Psoas muscle (tissue), 8 donors: ENCODE measurements around the gene PCDHGA7. TPM values are rescaled to one million over a fixed set of nuclear protein-coding genes. Genes with fewer than 3 reads are reported as not detected.
A peak's percentile ranks its signal among the peaks of the same experiment; 100 is the strongest.
"Not testable (repeated sequence)": the region's sequence is repeated elsewhere in the genome, so short reads cannot be mapped to it uniquely, and the experiment has no call there.

Source experiments
- ATAC-seq, 4 donors: fragments of 200-7000 bp; cut with Tn5 transposase; one replicate each; pipeline ENCODE4 v1.9.1; 2020; ENCODE audit warnings: moderate library complexity in 3 of 4, mild to moderate bottlenecking in 2 of 4
- DNase-seq, 2 donors: peaks; one replicate each; pipeline ENCODE4 v3.0.0-alpha.2; 2020
- H3K27ac ChIP-seq: fragments of 200-600 bp; one replicate; pipeline ENCODE4 v1.8.0; 2022
- H3K27me3 ChIP-seq, 3 donors: fragments of 200-600 bp in 1 of 3; one replicate each; pipeline versions ENCODE4 v1.6.1 to v1.8.0; 2013 to 2022; ENCODE audit warnings: low read length in 2 of 3, mild to moderate bottlenecking in 2 of 3, moderate library complexity in 1 of 3; ENCODE audit not compliant: insufficient read depth in 3 of 3
- H3K36me3 ChIP-seq, 2 donors: fragments of 200-600 bp in 1 of 2; one replicate each; pipeline versions ENCODE4 v1.6.1 to v1.8.0; 2013 to 2022; ENCODE audit warnings: low read depth in 1 of 2, mild to moderate bottlenecking in 1 of 2, moderate library complexity in 1 of 2; ENCODE audit not compliant: insufficient read depth in 1 of 2
- H3K4me1 ChIP-seq: fragments of 200-600 bp; one replicate; pipeline ENCODE4 v1.8.0; 2022
- H3K4me3 ChIP-seq: fragments of 200-600 bp; one replicate; pipeline ENCODE4 v1.8.0; 2022; ENCODE audit warnings: mild to moderate bottlenecking
- H3K9me3 ChIP-seq: fragments of 200-600 bp; one replicate; pipeline ENCODE4 v1.8.0; 2022
- WGBS, 3 donors: extraction: QIAGEN DNeasy Blood & Tissue Kit; methylation state at CpG; one replicate each; pipeline versions ENCODE4 v1.1.6 to v1.1.7; 2013; 5-methylcytosine and 5-hydroxymethylcytosine counted together
- intact Hi-C, 2 donors: fragments of 100-400 bp; cut with DNase I; formaldehyde crosslinking; loops; one replicate each; pipeline versions ENCODE4 v1.11.0 to v1.14.2; 2022
- polyA plus RNA-seq, 3 donors: library from polyadenylated mRNA; stranded (reverse); fragments of 200-250 nt; gene quantifications; one replicate each; pipeline ENCODE4 v1.2.3, GENCODE V29; 2013
- total RNA-seq, 4 donors: library from RNA; stranded (reverse); fragmentation: NEBNext Ultra II Directional in 2 of 4; extraction: Animal tissue kit (Norgen Biotek cat#: 25700) in 2 of 4; gene quantifications; one replicate each; pipeline versions ENCODE4 v1.2.1 to v1.2.4, GENCODE V29; 2021 to 2023
- TF ChIP-seq, protein P1 (sequence below): fragments of 200-600 bp; IDR thresholded peaks from one replicate; pipeline ENCODE4 v1.8.0; 2022; ENCODE audit warnings: antibody characterized with exemption
- donor health status: healthy with polysubstance abuse.
- donor health status: DM: no; HTN: no; CAD: no; lungs with moderate emphysema.
- donor health status: Bipolar disorder and iron deficiency.
- donor health status: healthy.
- donor health status: DM: yes; HTN: yes; CAD: no.
- donor health status: DM: no; HTN: no; CAD: no.
- donor health status: DM: no; HTN: no; CAD: no.
- donor health status: DM: yes; HTN: yes; CAD: no.

Gene PCDHGA7
- total and polyA plus RNA-seq, 7 donors = 0.07 to 2.2 (median 0.97) TPM

DNA sequence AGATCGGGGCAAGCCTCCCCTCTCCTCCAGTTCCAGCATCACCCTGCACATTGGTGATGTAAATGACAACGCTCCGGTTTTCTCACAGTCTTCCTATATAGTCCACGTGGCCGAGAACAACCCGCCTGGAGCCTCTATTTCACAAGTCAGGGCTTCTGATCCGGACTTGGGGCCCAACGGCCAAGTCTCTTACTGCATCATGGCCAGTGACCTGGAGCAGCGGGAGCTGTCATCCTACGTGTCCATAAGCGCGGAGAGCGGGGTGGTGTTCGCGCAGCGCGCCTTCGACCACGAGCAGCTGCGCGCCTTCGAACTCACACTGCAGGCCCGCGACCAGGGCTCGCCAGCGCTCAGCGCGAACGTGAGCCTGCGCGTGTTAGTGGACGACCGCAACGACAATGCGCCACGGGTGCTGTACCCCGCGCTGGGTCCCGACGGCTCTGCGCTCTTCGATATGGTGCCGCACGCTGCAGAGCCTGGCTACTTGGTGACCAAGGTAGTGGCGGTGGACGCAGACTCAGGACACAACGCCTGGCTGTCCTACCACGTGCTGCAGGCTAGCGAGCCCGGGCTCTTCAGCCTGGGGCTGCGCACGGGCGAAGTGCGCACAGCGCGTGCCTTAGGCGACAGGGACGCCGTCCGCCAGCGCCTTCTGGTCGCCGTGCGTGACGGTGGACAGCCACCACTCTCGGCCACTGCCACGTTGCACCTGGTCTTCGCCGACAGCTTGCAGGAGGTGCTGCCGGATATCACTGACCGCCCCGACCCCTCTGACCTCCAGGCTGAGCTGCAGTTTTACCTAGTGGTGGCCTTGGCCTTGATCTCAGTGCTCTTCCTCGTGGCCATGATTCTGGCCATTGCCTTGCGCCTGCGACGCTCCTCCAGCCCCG is 6.9 kb downstream of the PCDHGA7 start:
- Histone ChIP-seq H3K36me3 (no peaks in the 10 kb centered on the region), H3K27me3 (peaks cover 0 to 37% (median 13%) of the 10 kb centered on the region in 3 donors), H3K9me3 (no peaks in the 10 kb centered on the region), H3K4me1 (no peaks in the 10 kb centered on the region), H3K27ac (no peak overlapping the region), H3K4me3 (no peak overlapping the region)
- intact Hi-C loops = loop anchor here in 1 of 2 donors (2.0 kb wide), 1 partner anchor 21 kb away; no protein-coding TSS in a partner anchor
- 43 to 44% (median 43%) methylated on average over 77 of the region's 77 CpGs for WGBS, 3 donors
- no peak for DNase-seq
- TF ChIP-seq, protein P1, sequence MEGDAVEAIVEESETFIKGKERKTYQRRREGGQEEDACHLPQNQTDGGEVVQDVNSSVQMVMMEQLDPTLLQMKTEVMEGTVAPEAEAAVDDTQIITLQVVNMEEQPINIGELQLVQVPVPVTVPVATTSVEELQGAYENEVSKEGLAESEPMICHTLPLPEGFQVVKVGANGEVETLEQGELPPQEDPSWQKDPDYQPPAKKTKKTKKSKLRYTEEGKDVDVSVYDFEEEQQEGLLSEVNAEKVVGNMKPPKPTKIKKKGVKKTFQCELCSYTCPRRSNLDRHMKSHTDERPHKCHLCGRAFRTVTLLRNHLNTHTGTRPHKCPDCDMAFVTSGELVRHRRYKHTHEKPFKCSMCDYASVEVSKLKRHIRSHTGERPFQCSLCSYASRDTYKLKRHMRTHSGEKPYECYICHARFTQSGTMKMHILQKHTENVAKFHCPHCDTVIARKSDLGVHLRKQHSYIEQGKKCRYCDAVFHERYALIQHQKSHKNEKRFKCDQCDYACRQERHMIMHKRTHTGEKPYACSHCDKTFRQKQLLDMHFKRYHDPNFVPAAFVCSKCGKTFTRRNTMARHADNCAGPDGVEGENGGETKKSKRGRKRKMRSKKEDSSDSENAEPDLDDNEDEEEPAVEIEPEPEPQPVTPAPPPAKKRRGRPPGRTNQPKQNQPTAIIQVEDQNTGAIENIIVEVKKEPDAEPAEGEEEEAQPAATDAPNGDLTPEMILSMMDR = no peak
- no peak for ATAC-seq

DNA sequence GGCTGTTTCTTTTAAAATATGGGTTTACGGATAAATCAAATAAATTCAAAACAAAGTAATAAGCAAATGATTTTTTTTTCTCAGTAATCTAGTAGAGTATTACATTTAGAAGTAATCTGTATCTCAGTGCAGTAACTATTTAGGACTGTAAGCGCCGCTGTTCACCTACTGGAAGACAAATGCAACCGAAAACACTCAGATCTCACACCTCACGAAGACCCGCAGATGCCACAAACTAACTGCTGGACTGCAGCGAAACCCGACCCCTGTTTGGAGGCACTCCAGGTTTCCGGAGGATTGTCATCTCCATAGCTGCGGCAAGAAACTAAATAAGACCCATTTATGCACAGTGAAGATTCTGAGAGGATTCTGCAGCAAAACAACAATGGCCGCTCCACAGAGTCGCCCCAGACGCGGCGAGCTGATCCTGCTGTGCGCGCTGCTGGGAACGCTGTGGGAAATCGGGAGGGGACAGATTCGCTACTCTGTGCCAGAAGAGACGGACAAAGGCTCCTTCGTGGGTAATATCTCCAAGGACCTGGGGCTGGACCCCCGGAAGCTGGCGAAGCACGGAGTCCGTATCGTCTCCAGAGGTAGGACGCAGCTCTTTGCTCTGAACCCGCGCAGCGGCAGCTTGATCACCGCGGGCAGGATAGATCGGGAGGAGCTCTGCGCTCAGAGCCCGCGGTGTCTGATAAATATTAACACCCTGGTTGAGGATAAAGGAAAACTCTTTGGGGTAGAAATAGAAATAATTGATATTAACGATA is 10.1 kb downstream of the PCDHGA7 start, which contains the start of gene PCDHGA8:
Gene PCDHGA8, plus strand, starts transcription at position 205 of the 770 bp plus-strand sequence. Its CDS starts 181 bp downstream, at position 386.
- H3K4me1 ChIP-seq = no peaks in the 10 kb centered on the region
- H3K27ac ChIP-seq = no peak within 1 kb of the TSS
- no peak within 1 kb of the TSS for H3K4me3 ChIP-seq
- TF ChIP-seq, protein P1 = peak; percentile 35
- WGBS, 3 donors = 33 to 37% (median 33%) methylated on average over 38 of the region's 38 CpGs
- no peak for DNase-seq
- H3K27me3 ChIP-seq = peaks cover 0 to 37% (median 15%) of the 10 kb centered on the region in 3 donors
- no peaks in the 10 kb centered on the region for H3K9me3 ChIP-seq
- peak in 3 of 4 donors; percentile 28 to 48 (median 30) for ATAC-seq
- no peaks in the 10 kb centered on the region for H3K36me3 ChIP-seq
- intact Hi-C loops = no loop called here

DNA sequence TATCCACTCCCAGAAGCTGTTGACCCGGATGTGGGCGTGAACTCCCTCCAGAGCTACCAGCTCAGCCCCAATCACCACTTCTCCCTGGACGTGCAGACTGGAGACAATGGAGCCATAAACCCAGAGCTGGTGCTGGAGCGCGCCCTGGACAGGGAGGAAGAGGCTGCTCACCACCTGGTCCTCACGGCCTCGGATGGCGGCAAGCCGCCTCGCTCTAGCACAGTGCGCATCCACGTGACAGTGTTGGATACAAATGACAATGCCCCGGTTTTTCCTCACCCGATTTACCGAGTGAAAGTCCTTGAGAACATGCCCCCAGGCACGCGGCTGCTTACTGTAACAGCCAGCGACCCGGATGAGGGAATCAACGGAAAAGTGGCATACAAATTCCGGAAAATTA is 10.7 kb downstream of the PCDHGA7 start:
- ATAC-seq (no peak), DNase-seq (no peak)
- Histone ChIP-seq H3K9me3 (no peaks in the 10 kb centered on the region), H3K27me3 (peaks cover 0 to 36% (median 15%) of the 10 kb centered on the region in 3 donors), H3K4me1 (no peaks in the 10 kb centered on the region), H3K4me3 (no peak overlapping the region), H3K36me3 (no peaks in the 10 kb centered on the region), H3K27ac (no peak overlapping the region)
- WGBS, 3 donors = 40 to 51% (median 41%) methylated on average over 21 of the region's 21 CpGs
- TF ChIP-seq, protein P1 = no peak
- intact Hi-C loops = no loop called here

DNA sequence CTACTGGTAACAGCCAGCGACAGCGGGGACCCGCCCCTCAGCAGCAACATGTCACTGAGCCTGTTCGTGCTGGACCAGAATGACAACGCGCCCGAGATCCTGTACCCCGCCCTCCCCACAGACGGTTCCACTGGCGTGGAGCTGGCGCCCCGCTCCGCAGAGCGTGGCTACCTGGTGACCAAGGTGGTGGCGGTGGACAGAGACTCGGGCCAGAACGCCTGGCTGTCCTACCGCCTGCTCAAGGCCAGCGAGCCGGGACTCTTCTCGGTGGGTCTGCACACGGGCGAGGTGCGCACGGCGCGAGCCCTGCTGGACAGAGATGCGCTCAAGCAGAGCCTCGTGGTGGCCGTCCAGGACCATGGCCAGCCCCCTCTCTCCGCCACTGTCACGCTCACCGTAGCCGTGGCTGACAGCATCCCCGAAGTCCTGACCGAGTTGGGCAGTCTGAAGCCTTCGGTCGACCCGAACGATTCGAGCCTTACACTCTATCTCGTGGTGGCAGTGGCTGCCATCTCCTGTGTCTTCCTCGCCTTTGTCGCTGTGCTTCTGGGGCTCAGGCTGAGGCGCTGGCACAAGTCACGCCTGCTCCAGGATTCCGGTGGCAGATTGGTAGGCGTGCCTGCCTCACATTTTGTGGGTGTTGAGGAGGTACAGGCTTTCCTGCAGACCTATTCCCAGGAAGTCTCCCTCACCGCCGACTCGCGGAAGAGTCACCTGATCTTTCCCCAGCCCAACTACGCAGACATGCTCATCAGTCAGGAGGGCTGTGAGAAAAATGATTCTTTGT is 12.1 kb downstream of the PCDHGA7 start:
- intact Hi-C loops = not testable (repeated sequence)
- H3K27me3 ChIP-seq = peaks cover 0 to 35% (median 14%) of the 10 kb centered on the region in 3 donors

More for the DNA sequence above, 12.1 kb downstream of the PCDHGA7 start:
- DNase-seq, H3K4me1 ChIP-seq, H3K27ac ChIP-seq, H3K4me3 ChIP-seq, H3K36me3 ChIP-seq, ATAC-seq, H3K9me3 ChIP-seq: not testable (repeated sequence)
- WGBS, 3 donors = 40 to 55% (median 41%) methylated on average over 33 to 42 of the region's 53 CpGs
